ENCODE data around the gene CRYZL1.

DNA sequence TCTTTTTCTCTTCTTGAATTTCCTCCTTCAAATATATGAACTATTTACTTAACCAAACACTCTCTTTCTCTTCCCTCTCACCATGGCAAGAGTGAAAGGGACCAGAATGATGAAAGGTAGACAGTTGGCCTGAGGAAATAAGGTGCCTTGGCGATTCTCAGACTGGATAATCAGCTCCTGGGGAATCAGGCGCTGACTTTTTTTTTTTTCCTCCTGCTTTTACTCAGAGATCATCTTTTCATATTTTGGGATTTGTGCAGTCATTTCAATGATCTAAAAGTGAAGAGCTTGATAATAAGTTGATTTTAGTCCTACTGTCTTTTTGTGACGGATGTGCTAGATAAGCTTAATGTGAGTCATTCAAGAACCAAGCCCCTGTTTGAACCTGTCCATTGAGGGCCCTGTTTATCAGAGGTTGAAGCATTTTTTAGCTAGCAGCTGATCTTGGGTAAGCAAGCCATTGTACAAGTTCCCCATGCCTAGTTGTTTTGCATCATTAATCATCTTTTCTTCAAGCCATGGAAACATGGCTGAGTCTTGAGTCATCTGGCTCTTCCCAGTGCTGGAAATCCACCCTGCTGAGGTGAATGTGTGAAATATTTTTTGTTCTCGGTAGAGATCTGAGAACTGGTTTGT lies 41.6 kb upstream of the CRYZL1 start:
- no peak for TF ChIP-seq EZH2 (IDR thresholded peaks at IDR 0.05; ENCODE audit: low read length)
- no peak for TF ChIP-seq CTCF (optimal IDR thresholded peaks at IDR 0.05 in 1 of 3, IDR thresholded peaks at IDR 0.05 in 1 of 3, conservative IDR thresholded peaks at IDR 0.05 in 1 of 3; ENCODE audit: extremely low read depth in 1 of 3, insufficient read depth in 2 of 3, low read length in 3 of 3)
